HCT116 (cell line): ENCODE data around the gene HHATL.

Experiments used
- EZH2 ChIP-seq: fragments of 200-600 bp; sonication (generic); IDR thresholded peaks from 2 replicates; pipeline ENCODE4 v1.6.1; 2017; ENCODE audit warnings: antibody characterized with exemption, mixed run types
- FOSL1 ChIP-seq: IDR thresholded peaks from 2 replicates; pipeline ENCODE4 v1.6.1; 2012; ENCODE audit warnings: low read depth
- TF ChIP-seq, protein P1 (sequence below): IDR thresholded peaks from 2 replicates; pipeline ENCODE4 v1.6.1; 2012
- TF ChIP-seq, protein P2 (sequence below), 3 experiments: fragments of 200-600 bp in 1 of 3; sonication (generic) in 1 of 3; IDR thresholded peaks in 2 of 3; conservative IDR thresholded peaks in 1 of 3; 2 replicates each; pipeline ENCODE4 v1.5.1; 2012 to 2017; ENCODE audit warnings: low read depth in 2 of 3, low read length in 2 of 3, antibody characterized with exemption in 1 of 3, borderline replicate concordance in 1 of 3, control low read depth in 1 of 3, mild to moderate bottlenecking in 1 of 3, mixed read lengths in 1 of 3, mixed run types in 1 of 3, moderate library complexity in 1 of 3; ENCODE audit not compliant: insufficient read depth in 1 of 3

GRCh38 chr3:42685891-42686820 lies 16.4 kb downstream of the HHATL start:
- TF ChIP-seq EZH2 (no peak), FOSL1 (no peak)
- TF ChIP-seq, protein P1, sequence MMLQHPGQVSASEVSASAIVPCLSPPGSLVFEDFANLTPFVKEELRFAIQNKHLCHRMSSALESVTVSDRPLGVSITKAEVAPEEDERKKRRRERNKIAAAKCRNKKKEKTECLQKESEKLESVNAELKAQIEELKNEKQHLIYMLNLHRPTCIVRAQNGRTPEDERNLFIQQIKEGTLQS, result no peak
- TF ChIP-seq, protein P2, sequence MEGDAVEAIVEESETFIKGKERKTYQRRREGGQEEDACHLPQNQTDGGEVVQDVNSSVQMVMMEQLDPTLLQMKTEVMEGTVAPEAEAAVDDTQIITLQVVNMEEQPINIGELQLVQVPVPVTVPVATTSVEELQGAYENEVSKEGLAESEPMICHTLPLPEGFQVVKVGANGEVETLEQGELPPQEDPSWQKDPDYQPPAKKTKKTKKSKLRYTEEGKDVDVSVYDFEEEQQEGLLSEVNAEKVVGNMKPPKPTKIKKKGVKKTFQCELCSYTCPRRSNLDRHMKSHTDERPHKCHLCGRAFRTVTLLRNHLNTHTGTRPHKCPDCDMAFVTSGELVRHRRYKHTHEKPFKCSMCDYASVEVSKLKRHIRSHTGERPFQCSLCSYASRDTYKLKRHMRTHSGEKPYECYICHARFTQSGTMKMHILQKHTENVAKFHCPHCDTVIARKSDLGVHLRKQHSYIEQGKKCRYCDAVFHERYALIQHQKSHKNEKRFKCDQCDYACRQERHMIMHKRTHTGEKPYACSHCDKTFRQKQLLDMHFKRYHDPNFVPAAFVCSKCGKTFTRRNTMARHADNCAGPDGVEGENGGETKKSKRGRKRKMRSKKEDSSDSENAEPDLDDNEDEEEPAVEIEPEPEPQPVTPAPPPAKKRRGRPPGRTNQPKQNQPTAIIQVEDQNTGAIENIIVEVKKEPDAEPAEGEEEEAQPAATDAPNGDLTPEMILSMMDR (IDR thresholded peaks at IDR 0.05 in 2 of 3, conservative IDR thresholded peaks at IDR 0.05 in 1 of 3; ENCODE audit: borderline replicate concordance in 1 of 3, insufficient read depth in 1 of 3, low read depth in 2 of 3, low read length in 2 of 3), result no peak
